ENCODE measurements around the gene PITHD1. TPM values are rescaled to one million over a fixed set of nuclear protein-coding genes. Genes with fewer than 3 reads are reported as not detected.

Gene PITHD1
- total RNA-seq, 6 experiments from 2014 or later: 22.9 to 34.7 (median 30.6) TPM

GRCh38 chr1:23807453-23807852, 29.2 kb downstream of the PITHD1 start:
- DNase-seq (no peak), ATAC-seq (no peak)
- peak overlapping the region in 1 of 3 donors; percentile 5 for H3K27ac ChIP-seq
- intact Hi-C loops (cut with DNase I): loop anchor here in 1 of 2 donors (10.0 kb wide), 1 partner anchor 57 kb away; the partner anchor contains the start of gene FUCA1
- no peaks in the 10 kb centered on the region for H3K9me3 ChIP-seq
- H3K4me1 ChIP-seq: peaks cover 0 to 38% (median 13%) of the 10 kb centered on the region in 4 donors
- TF ChIP-seq POLR2A (IDR thresholded peaks at IDR 0.05) (no peak), CTCF (IDR thresholded peaks at IDR 0.05) (no peak)
- no peak overlapping the region for H3K4me3 ChIP-seq
- no peaks in the 10 kb centered on the region for H3K27me3 ChIP-seq
- H3K36me3 ChIP-seq: peaks cover 0 to 40% (median 8%) of the 10 kb centered on the region in 4 donors
- 70% methylated on average over 3 of the region's 3 CpGs for WGBS (ENCODE audit: insufficient coverage, low coverage, low lambda C conversion rate, missing lambda C conversion rate)

DNA sequence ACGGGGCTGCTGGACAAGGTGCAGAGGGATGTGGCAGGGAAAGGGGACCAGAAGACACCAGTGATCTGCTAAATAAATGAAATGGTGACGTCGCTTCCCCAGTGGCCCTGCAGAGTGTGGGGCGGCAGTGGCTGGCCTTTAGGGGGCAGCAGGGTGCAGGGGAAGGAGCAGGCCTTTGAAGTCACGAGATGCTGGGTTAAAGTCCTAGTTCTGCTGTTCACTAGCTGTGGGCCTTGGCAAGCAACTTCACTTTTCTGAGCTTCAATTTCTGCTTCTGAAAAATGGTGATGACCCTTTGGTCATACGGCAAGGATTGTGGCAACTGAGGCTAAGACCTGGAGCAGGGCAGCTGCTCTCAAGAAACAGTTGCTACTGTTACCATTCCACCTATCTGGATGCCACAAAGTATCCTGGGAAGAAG, 31.5 kb downstream of the PITHD1 start:
- intact Hi-C loops (cut with DNase I): loop anchor here in 1 of 2 donors (10.0 kb wide), 1 partner anchor 55 kb away; the partner anchor contains the start of gene FUCA1
- DNase-seq: peak; percentile 86 to 89 (median 87)
- peak; percentile 92 to 97 (median 96) for ATAC-seq
- TF ChIP-seq POLR2A (IDR thresholded peaks at IDR 0.05) (no peak), CTCF (IDR thresholded peaks at IDR 0.05) (peak; percentile 86 to 96 (median 90))
- peaks cover 0 to 30% (median 8%) of the 10 kb centered on the region in 4 donors for H3K4me1 ChIP-seq
- 10% methylated on average over 6 of the region's 6 CpGs for WGBS (ENCODE audit: insufficient coverage, low coverage, low lambda C conversion rate, missing lambda C conversion rate)
- H3K36me3 ChIP-seq: peaks cover 0 to 51% (median 17%) of the 10 kb centered on the region in 4 donors
- peak overlapping the region; percentile 22 to 74 (median 38) for H3K27ac ChIP-seq
- H3K27me3 ChIP-seq: no peaks in the 10 kb centered on the region
- H3K9me3 ChIP-seq: no peaks in the 10 kb centered on the region
- no peak overlapping the region for H3K4me3 ChIP-seq

GRCh38 chr1:23810818-23811540, 32.8 kb downstream of the PITHD1 start:
- ATAC-seq (peak; percentile 56 to 74 (median 64)), DNase-seq (peak in 1 of 3 donors; percentile 56)
- 48% methylated on average over 3 of the region's 3 CpGs for WGBS (ENCODE audit: insufficient coverage, low coverage, low lambda C conversion rate, missing lambda C conversion rate)
- Histone ChIP-seq H3K4me3 (no peak overlapping the region), H3K27me3 (no peaks in the 10 kb centered on the region), H3K4me1 (peaks cover 0 to 18% (median 8%) of the 10 kb centered on the region in 4 donors), H3K36me3 (peaks cover 0 to 61% (median 17%) of the 10 kb centered on the region in 4 donors), H3K27ac (peak overlapping the region in 2 of 3 donors; percentile 38 to 74), H3K9me3 (no peaks in the 10 kb centered on the region)
- intact Hi-C loops (cut with DNase I): no loop called here
- TF ChIP-seq CTCF (IDR thresholded peaks at IDR 0.05) (peak; percentile 49 to 75 (median 62)), POLR2A (IDR thresholded peaks at IDR 0.05) (no peak)

DNA sequence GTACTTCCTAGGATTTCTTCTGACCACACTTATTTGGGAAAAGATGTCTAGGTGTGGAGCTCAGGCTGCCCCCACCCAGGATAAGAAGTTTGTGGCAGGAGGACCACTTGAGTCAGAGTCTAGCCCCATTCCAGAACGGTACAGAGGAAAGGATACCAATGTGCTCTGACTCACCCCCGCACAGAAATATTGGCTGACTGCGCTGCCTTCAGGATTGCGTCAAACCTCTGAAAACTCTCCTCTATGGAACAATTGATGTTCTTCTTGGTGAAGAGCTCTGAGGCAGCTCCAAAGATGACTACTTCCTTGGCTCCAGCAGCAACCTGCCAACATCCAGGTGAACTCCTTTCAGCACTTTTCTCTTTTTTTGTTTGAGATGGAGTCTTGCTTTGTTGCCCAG, 35.8 kb downstream of the PITHD1 start:
- H3K36me3 ChIP-seq: peaks cover 0 to 70% (median 23%) of the 10 kb centered on the region in 4 donors
- no peaks in the 10 kb centered on the region for H3K27me3 ChIP-seq
- TF ChIP-seq POLR2A (IDR thresholded peaks at IDR 0.05): no peak
- TF ChIP-seq CTCF (IDR thresholded peaks at IDR 0.05): no peak
- intact Hi-C loops (cut with DNase I): no loop called here
- H3K4me3 ChIP-seq: no peak overlapping the region
- WGBS (ENCODE audit: insufficient coverage, low coverage, low lambda C conversion rate, missing lambda C conversion rate): 93% methylated on average over 3 of the region's 4 CpGs
- DNase-seq (no peak), ATAC-seq (no peak)
- H3K4me1 ChIP-seq: peaks cover 0 to 14% (median 8%) of the 10 kb centered on the region in 4 donors
- no peaks in the 10 kb centered on the region for H3K9me3 ChIP-seq
- no peak overlapping the region for H3K27ac ChIP-seq
